ENCODE results near the gene C1orf21. TPM values are rescaled to one million over a fixed set of nuclear protein-coding genes. Genes with fewer than 3 reads are reported as not detected.
A peak's percentile ranks its signal among the peaks of the same experiment; 100 is the strongest.

C1orf21 gene
- total and polyA plus RNA-seq, 2 of the 4 experiments (the other 2 are of a cell fraction): 6.4 to 9.9 TPM

DNA sequence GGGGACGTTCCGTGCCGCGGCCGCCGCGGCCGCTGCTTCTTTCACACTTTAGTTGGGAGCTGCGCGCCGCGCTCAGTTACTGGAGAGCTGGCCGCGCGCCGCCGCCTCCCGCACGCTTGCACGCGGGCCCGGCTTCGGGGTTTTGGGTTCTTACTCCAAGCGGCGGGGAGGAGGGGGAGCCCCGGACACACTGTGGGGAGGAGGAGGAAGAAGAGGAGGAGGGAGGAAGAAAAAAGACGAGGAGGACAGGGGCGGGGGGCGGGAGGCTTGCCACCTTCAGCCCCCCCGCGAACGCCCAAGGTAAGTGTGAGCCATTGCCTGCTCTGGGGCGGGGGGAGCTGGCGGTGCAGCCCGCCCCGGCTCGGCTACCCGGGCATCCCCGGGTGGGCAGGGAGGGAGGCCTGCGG lies 243 bp downstream of the C1orf21 start:
- dilution Hi-C loops (cut with HindIII; ENCODE audit: low sequenced_read_pairs, unreplicated experiment) (no loop called here), intact Hi-C loops (cut with micrococcal nuclease) (loop anchor here (1.0 to 10.0 kb wide), 7 partner anchors 90 to 752 kb away; partner anchors contain the start of gene ARPC5), in situ Hi-C loops (cut with MboI; ENCODE audit: low sequenced_read_pairs) (no loop called here)
- no peaks in the 10 kb centered on the region for H3K9me3 ChIP-seq (ENCODE audit: control insufficient read depth, insufficient read depth, low read length)
- peak overlapping the region; percentile 61 for H3K4me3 ChIP-seq (ENCODE audit: insufficient read depth, low read depth, low read length)
- POLR2A ChIA-PET (ENCODE audit: unreplicated experiment): interaction anchor here (0.6 to 1.1 kb wide), 4 partner anchors 105 to 367 kb away, joined by 3 to 14 read pairs (median 4); partner anchors contain the start of gene EDEM3
- no peak overlapping the region for H2BK15ac ChIP-seq (ENCODE audit: low read depth, low read length)
- BruUV-seq (replicated peaks): no TSS peak
- peaks cover 16 to 34% of the 10 kb centered on the region in 2 experiments; a peak in 3 of 4 replicates for H3K79me1 ChIP-seq (ENCODE audit: low read depth in 1 of 2, low read length in 2 of 2)
- no peak overlapping the region for H4K5ac ChIP-seq (ENCODE audit: low read depth, low read length)
- H3K27me3 ChIP-seq (ENCODE audit: control insufficient read depth, insufficient read depth, low read length): peaks cover 5% of the 10 kb centered on the region; the same call in 1 of the 2 replicates
- H2AK5ac ChIP-seq (ENCODE audit: low read depth, low read length): no peak overlapping the region
- CTCF ChIA-PET: interaction anchor here (0.6 to 1.3 kb wide), 6 partner anchors 20 to 332 kb away, joined by 3 to 9 read pairs (median 4); no protein-coding TSS in a partner anchor
- H3K9ac ChIP-seq (ENCODE audit: low read depth, low read length): peak overlapping the region; percentile 23
- peak overlapping the region; percentile 71 for H2AK9ac ChIP-seq (replicated peaks; ENCODE audit: low read depth, low read length, poor library complexity)
- no peak overlapping the region for H2BK20ac ChIP-seq (ENCODE audit: low read depth, low read length)
- peak overlapping the region; percentile 97 for H2AFZ ChIP-seq (replicated peaks; ENCODE audit: low read length, poor library complexity)
- WGBS, 2 experiments (ENCODE audit: extremely low coverage in 2 of 2, insufficient read length in 1 of 2): 0% methylated on average over 21 of the region's 40 CpGs; no CpG with 5 or more reads in 1 of the 2 experiments
- peak overlapping the region; percentile 44 for H2BK5ac ChIP-seq (ENCODE audit: low read depth, low read length, poor library complexity, severe bottlenecking)
- H2BK120ac ChIP-seq (ENCODE audit: low read depth, low read length): peak overlapping the region; percentile 22; the same call in 1 of the 2 replicates
- peaks cover 3% of the 10 kb centered on the region; the same call in 1 of the 2 replicates for H4K20me1 ChIP-seq (ENCODE audit: insufficient read depth, low read length)
- no peak overlapping the region; a peak in 1 of 4 replicates for H4K8ac ChIP-seq (ENCODE audit: low read depth in 2 of 2, low read length in 2 of 2)
- no peak overlapping the region for H3K56ac ChIP-seq (ENCODE audit: extremely low read depth, insufficient read depth, low read length)
- DNase-seq (no peak), ATAC-seq (ENCODE audit: low read depth) (no peak)
- no peak overlapping the region for H3K23ac ChIP-seq (ENCODE audit: low read depth, low read length)
- no peak overlapping the region for H3K14ac ChIP-seq (replicated peaks; ENCODE audit: low read depth, low read length)
- no peak overlapping the region for H3K18ac ChIP-seq (ENCODE audit: low read depth, low read length)
- H3K4me2 ChIP-seq (ENCODE audit: low read depth, low read length): peak overlapping the region; percentile 44
- H3K4ac ChIP-seq (ENCODE audit: low read depth, low read length): no peak overlapping the region
- H4K91ac ChIP-seq (ENCODE audit: insufficient read depth, low read depth, low read length): no peak overlapping the region
- no peak for TF ChIP-seq MAFK (IDR thresholded peaks at IDR 0.05; ENCODE audit: low read depth, low read length)
- 0 out of 2 replicates have a peak, but pooled peaks have one; percentile 49 for TF ChIP-seq POLR2A (IDR thresholded peaks at IDR 0.05; ENCODE audit: low read depth, low read length)
- 0 out of 2 replicates have a peak, but pooled peaks have one; percentile 8 for TF ChIP-seq MXI1 (IDR thresholded peaks at IDR 0.05; ENCODE audit: borderline replicate concordance, low read depth, low read length)
- TF ChIP-seq, protein P1, sequence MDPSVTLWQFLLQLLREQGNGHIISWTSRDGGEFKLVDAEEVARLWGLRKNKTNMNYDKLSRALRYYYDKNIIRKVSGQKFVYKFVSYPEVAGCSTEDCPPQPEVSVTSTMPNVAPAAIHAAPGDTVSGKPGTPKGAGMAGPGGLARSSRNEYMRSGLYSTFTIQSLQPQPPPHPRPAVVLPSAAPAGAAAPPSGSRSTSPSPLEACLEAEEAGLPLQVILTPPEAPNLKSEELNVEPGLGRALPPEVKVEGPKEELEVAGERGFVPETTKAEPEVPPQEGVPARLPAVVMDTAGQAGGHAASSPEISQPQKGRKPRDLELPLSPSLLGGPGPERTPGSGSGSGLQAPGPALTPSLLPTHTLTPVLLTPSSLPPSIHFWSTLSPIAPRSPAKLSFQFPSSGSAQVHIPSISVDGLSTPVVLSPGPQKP (IDR thresholded peaks at IDR 0.05; ENCODE audit: borderline replicate concordance, low read depth, low read length): no peak
- 0 out of 2 replicates have a peak, but pooled peaks have one; percentile 16 for TF ChIP-seq RAD21 (IDR thresholded peaks at IDR 0.05; ENCODE audit: low read length)
- H3K36me3 ChIP-seq (ENCODE audit: control insufficient read depth, insufficient read depth, low read length): no peaks in the 10 kb centered on the region
- peak overlapping the region; percentile 3; the same call in 1 of the 2 replicates for H3K27ac ChIP-seq (ENCODE audit: insufficient read depth, low read length)
- H3K9me1 ChIP-seq (ENCODE audit: insufficient read depth, low read length): no peaks in the 10 kb centered on the region; the same call in 1 of the 2 replicates
- H3K4me1 ChIP-seq (ENCODE audit: control insufficient read depth, insufficient read depth, low read length): peaks cover 4% of the 10 kb centered on the region; the same call in 1 of the 2 replicates
